ENCODE results near the gene PTEN.
"Not testable (repeated sequence)": the region's sequence is repeated elsewhere in the genome, so short reads cannot be mapped to it uniquely, and the experiment has no call there.

PTEN gene

DNA sequence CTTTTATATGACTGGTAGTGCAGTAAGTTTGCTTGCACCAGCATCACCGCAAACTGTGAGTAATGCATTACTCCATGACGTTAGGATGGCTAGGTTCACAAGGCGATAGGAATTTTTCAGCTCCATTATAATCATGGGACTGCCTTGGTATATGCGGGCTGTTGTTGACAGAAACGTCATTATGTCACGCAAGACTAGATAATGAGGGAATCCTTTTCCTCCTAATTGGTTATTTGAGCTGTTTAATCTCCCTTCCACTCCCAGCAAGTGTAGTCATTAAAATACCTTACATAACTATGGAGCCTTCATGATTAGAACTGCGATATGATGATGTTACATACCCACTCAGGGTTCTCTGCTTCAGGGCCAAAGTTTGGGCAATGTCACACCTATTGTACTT is 17.4 kb upstream of the PTEN start:
- peak; percentile 84 for DNase-seq

DNA sequence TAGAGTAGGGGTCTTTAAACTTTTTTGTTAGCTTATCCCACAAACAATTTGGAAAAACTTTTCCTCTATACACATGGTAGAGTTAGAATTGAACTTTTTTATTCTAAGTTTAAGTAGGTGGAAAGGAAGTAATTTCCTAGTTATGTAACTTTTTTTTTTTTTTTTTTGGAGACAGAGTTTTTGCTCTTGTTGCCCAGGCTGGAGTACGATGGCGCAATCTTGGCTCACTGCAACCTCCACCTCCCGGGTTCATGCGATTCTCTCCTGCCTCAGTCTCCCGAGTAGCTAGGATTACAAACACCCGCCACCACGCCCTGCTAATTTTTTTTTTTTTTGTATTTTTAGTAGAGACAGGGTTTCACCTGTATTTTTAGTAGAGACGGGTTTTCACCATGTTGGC is 16.7 kb upstream of the PTEN start:
- not testable (repeated sequence) for DNase-seq

DNA sequence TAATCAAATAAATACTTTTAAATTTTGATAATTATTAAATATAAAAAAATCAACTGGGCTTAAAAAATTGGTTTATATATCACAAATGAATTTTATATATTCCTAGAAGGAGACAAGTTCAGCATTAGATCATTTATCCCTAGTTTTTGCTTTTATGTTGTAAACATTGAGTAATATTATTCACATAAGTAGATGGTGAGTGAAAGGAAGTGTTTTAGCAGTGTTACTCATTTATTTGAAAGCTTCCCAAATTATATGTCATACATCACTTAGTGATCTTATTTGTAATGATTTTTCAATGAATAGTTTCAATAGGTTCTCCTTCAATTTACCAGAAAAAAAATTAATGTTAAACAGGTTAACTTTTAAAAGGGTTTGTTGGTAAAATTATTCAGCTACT is 15.9 kb upstream of the PTEN start:
- DNase-seq: peak; percentile 16

DNA sequence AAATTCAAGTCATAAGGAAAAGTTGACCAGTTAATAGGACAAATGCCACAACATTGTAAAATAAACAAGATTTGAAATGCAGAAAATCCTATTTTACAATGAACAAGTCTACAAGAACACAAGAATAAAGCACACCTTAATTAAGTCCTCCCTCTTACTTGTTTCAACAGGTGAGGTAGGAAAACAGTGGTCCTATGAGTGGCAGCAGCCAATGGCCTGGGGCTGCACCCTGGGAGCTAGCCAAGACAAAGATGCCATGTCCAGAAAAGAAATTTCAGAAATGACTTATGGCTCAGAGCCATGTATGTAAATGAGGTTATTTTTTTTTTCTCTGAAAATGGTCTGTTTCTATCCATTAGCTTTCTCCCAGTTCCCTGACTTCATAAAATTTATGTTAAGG is 14.4 kb upstream of the PTEN start:
- no peak for DNase-seq

DNA sequence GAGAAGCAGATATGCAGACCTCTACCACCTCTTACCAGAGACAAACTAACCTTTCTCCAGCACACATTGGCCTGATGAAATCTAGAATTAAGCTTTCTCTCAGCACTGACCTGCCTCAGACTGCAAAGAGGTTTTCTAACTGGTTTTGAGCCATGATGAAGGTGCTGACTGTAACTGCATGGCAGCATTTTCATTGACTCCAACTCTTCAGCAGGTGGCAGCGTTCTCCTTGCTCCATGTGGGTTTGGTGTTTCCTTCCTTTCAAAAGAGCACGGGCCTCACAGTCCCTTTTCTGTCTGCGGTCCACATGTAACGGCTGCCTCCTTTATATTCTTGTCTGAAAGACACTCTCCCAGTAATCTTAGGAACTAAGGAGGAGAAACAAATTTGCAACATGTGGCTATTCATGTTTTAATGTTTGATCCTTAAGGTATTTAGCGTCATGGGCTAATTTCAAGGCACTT is 12.7 kb upstream of the PTEN start:
- peak; percentile 58 for DNase-seq

DNA sequence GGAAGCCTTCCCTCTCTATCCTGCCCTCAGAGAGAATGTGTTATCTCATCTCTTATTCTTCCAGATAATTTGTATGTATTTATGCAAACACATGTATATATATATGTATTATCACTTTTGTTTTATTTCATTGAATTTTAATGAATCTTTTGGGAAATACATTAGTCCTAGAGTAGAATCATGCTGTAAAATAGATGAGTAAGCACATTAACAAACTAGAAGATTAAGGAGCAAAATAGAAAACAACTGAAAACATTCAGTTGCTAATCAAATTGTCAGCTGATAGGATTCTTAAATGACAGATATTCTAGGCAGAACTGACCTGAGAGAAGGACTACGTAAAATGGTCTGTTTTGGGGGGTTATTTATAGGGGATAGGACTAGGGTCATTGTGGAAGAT is 11.3 kb upstream of the PTEN start:
- no peak for DNase-seq

DNA sequence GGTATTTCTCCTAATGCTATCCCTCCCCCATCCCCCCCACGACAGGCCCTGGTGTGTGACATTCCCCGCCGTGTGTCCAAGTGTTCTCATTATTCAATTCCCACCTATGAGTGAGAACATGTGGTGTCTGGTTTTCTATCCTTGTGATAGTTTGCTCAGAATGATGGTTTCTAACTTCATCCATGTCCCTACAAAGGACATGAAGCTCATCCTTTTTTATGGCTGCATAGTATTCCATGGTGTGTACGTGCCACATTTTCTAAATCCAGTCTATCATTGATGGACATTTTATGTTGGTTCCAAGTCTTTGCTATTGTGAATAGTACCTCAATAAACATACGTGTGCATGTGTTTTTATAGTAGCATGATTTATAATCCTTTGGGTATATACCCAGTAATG is 8.2 kb upstream of the PTEN start:
- DNase-seq: not testable (repeated sequence)

DNA sequence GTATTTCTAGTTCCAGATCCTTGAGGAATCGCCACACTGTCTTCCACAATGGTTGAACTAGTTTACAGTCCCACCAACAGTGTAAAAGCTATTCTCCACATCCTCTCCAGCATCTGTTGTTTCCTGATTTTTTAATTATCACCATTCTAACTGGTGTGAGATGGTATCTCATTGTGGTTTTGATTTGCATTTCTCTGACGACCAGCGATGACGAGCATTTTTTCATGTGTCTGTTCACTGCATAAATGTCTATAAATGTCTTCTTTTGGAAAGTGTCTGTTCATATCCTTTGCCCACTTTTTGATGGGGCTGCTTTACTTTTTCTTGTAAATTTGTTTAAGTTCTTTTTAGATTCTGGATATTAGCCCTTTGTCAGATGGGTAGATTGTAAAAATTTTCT is 7.8 kb upstream of the PTEN start:
- not testable (repeated sequence) for DNase-seq

DNA sequence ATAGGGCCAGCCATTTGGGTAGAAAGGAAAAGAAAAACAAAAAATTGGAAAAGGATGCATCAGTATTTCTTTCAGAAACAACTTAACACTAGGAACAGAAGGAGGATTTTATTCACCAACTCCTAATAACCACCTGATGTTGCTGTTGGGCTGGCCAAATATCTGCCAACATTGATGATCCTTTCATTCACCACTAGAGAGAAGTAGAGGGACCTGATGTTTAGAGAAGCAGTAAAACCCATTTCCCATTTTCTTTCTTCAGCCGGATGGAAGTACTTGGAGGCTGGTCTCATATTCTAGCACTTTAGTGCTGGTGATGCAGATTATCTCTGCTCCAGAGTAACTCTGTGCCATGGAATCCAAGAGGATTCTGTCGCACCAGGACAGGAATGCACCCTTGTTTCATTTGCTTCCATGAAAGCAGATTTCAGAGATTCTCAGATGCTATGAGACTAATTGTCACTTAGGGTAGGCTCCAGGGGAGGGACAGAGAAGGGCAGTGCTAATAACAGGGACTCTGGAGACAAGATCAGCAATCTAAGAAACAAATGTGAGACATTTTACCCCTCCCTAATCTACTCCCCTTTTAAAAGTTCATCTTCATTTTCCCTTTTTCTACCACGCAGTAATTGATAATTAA is 3.1 kb upstream of the PTEN start:
- DNase-seq: peak; percentile 68

DNA sequence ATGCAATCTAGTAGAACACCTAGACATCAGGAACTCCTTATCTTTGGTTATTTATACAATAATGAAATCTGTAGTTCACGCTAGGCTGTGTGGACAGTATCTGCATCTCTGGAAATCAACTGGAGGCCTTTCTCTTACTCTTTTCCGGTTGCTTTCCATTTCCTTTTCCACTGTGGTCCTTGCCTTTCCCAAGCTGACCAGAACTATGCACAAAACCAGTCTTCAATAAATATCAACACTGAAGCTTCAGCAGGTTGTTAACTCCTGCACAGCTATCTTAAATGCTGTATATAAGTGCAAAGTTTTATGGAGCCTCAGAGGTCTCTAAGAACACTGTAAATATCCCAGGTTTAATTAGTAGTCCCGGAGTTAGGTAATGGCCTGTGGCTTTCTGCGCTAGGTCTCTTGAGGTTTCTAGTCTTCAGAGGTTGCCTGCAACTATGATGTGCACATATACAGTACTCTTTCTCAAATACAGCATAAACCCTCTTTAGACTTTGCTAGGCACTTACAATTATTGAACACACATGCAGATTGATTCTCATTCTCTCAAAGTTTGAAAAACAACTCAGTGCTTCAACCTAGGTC is 2.5 kb upstream of the PTEN start:
- DNase-seq: no peak

DNA sequence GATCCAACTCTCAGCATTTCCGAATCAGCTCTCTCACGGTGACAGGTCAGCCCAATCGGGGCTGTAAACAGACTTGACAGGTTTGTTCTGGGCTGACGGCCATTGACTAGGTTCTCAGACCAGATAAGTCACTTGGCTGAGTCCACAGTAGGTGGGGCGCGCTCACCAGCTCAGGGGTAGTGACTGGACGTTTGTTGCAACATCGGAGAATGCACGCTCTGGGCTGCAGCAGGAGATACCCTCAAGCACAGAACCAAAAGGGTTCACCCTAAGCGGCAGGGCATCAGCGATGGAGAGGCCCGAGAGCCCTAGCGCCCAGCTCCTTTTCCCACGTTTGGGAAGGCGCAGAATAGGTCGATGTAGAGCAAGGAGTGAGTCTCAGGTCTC is 1.9 kb upstream of the PTEN start:
- DNase-seq: peak; percentile 89

DNA sequence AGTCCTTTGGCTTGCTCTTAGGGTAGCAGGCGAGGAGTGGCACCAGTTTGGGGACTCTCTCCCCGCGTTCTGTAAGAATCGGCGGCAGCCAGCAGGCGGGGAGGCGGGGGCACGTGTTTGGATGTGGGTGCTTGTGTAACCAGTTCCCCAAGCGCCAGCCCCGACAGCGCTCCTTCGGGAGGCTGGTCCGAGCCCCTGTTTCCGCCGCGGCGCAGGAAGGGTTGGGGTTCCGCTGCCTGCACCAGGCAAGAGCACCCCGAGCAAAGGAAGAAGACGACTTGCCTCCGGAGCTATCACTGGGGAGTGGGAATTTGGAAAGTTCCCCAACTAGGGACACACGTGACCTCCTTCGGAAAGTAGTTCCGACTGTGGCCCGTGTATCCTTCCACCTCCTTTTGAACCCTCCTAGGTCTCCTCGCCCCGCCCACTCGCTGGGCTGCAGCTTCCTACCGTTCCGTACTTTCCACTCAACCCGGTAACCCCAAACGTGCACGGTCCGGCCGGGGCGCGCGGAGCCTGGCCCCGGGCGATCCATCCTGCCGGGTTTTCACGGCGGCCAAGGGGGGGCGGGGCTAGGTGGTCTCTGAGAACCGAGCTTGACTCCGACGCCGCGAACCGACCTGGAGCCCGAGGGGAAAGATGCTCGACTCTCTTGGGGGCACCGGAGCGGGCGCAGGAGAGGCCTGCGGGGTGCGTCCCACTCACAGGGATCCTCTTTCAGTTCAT is 1.3 kb upstream of the PTEN start:
- peak; percentile 99 for DNase-seq

DNA sequence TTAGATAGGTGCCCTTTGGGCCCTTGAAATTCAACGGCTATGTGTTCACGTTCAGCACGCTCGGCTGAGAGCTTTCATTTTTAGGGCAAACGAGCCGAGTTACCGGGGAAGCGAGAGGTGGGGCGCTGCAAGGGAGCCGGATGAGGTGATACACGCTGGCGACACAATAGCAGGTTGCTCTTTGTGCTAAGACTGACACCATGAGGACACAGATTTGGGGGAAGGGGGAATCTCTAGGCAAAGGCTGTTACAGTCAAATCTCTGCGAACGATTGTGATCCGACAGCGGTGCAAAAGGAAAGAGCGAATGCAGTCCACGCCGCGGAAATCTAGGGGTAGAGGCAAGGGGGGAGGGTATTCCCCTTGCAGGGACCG is 759 bp upstream of the PTEN start:
- DNase-seq: no peak

DNA sequence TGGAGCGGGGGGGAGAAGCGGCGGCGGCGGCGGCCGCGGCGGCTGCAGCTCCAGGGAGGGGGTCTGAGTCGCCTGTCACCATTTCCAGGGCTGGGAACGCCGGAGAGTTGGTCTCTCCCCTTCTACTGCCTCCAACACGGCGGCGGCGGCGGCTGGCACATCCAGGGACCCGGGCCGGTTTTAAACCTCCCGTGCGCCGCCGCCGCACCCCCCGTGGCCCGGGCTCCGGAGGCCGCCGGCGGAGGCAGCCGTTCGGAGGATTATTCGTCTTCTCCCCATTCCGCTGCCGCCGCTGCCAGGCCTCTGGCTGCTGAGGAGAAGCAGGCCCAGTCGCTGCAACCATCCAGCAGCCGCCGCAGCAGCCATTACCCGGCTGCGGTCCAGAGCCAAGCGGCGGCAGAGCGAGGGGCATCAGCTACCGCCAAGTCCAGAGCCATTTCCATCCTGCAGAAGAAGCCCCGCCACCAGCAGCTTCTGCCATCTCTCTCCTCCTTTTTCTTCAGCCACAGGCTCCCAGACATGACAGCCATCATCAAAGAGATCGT is 598 bp downstream of the PTEN start:
- DNase-seq: not testable (repeated sequence)

DNA sequence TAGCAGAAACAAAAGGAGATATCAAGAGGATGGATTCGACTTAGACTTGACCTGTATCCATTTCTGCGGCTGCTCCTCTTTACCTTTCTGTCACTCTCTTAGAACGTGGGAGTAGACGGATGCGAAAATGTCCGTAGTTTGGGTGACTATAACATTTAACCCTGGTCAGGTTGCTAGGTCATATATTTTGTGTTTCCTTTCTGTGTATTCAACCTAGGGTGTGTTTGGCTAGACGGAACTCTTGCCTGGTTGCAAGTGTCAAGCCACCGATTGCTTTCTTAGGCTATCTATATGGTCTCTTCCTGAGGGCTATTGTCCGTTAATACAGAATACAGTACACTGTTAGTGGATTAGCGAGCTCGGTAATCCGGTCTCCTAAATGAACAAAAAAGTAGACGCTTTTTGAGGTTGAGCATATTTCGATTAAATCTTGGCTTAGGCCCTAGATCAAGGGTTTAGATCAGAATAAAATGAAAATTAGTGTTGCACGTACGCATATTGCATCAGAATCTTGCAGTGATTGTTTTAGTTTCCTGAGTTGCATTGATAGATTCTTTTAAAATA is 1.2 kb downstream of the PTEN start:
- no peak for DNase-seq

DNA sequence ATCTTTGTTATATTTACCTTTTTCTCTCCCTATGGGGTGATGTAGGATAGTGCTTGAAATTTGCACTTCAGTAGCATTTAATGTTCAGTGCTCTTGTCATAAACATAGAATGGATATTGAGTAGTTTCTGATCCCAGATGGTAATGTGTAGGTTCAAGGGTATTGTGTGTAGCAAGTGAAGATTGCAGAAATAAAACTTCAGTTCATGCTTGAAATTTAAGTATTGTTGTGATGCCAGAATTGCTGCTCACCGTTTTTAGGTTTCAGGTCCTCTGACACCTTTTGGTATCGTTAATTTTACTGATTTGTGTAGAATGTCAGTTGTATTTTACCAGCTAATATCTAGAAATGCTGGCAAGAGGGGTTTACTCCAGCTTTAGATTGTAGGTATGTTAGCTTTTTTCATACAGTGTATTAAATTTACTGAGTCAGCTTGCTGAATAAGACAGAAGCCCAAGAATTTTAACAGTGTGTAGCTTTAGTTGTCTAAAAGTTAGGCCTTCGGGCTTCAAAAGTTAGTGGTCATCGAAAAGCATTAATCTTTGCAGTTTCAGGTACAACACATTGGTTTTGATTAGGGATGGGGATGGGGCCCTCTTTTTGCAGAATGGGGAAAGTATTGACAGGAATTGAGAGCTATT is 1.9 kb downstream of the PTEN start:
- no peak for DNase-seq

DNA sequence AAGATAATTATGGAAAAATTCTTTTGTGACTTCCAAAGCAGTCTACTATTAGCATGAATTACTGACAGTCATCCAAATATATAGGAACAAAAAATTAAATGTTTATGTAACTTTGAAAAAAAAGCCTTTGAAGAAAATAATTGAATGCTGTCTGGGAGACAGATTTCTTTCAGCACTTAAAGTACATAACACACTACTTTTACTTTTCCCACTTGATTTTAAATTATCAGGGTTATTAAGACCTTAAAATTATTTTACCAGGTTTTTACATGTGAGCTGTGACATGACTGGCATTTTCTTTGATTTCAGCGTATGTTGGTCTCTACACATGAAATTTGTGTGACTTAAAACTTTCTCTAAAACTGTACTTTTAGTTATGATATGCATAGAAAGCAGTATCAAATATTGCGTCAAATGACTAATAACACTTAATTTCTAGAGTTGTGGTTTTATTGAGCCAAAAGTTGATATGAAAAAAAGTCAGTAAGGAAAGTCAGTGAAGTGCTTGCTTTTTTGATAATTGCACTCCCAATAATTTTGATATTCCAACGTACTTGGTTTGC is 3.1 kb downstream of the PTEN start:
- DNase-seq: no peak

DNA sequence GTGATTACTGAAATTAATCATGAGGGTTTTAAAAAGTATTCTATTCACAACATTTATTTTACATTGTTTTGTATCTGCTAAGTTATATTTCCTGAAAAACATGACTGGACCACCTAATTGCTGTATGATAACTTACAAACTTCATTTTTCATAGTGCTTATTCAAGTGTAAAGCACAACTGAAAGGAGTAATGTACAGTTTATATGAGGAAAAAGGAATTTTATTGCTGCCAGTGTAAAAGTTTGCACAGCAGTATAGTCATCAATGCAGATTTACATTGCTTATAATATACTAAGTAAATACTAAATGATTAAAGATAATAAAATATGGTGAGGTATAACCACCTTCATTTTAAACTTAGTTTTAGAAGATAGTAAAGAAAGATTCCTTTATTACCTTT is 4.0 kb downstream of the PTEN start:
- DNase-seq: no peak

DNA sequence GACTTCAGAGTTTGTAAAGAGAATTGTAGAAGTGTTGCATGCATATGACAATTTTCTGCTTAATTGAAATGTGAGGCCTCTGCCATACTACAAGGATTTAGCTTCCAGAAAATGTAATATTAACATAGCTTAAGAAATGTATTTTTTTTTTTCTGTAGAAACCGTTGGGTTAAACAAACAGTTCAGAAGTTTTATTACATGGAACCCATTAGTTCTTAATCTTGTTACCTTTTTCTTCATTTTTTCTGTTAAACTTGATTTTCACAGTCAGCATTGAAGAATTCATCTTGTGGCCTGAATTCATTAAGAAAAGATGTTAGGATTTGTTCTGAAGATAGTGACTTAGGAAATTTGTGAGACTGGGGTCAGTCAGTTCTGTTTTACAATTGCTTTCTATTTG is 4.9 kb downstream of the PTEN start:
- DNase-seq: peak; percentile 18

DNA sequence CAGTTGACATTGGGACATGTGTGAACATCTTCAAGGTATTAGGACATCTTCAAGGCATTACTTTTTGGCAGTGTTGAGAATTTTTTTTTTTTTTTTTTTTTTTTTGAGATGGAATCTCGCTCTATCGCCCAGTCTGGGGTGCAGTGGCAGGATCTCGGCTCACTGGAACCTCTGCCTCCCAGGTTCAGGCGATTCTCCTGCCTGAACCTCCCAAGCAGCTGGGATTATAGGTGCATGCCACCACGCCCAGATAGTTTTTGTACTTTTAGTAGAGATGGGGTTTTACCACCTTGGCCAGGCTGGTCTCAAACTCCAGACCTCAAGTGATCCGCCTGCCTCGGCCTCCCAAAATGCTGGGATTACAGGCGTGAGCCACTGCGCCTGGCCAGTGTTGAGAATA is 5.7 kb downstream of the PTEN start:
- DNase-seq: not testable (repeated sequence)

DNA sequence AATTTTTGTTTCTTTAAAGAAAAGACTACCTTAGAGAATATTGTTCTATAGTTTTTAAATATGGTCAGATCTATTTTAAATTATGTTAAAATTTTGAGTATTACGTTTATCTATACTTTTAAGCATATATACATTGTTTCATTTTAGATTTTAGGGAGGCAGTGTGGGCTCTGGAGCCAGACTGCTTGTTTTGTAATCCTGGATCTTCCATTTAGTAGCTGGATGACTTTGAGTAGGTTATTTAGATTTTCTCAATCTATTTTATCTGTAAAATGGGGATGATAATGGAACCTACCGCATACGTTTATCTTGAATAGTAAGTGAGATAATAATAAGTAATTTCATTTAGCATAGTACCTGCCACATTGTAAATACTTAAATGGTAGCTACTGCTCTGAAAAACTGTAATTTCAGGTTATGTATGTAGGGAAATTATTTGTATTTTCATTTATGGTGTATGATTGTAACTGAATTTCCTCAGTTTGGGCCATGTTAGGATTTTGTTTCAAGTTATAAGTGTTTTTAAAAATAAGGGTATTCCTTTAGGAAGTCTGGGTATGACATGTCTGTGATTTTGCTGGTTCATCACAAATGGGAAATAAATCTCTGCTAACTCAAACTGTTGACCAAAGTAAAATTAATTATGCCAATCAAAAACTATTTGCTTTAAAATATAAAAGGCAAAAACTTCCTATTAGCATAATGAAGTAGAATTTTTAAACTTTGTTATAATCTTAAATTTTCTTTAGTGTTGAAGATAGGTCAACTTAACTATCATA is 6.5 kb downstream of the PTEN start:
- no peak for DNase-seq

DNA sequence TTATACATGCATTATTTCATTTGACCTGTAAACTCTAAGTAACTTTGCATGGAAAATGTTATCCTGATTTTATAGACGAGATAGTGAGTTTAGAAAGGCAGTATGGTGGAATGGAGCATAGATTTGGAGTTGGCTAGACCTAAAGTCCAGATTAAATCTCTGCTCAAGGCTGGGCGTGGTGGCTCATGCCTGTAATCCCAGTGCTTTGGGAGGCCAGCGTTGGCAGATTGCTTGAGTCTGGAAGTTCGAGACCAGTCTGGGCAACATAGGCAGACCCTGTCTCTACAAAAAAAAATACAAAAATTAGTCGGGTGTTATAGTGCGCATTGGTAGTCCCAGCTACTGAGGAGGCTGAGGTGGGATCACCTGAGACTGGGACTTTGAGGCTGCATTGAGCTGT is 9.4 kb downstream of the PTEN start:
- no peak for DNase-seq
